ENCODE data around the gene CASK. TPM values are rescaled to one million over a fixed set of nuclear protein-coding genes. Genes with fewer than 3 reads are reported as not detected.

CASK gene
- polyA plus RNA-seq, 1 donor from 2014 or later, result 58.3 TPM

DNA sequence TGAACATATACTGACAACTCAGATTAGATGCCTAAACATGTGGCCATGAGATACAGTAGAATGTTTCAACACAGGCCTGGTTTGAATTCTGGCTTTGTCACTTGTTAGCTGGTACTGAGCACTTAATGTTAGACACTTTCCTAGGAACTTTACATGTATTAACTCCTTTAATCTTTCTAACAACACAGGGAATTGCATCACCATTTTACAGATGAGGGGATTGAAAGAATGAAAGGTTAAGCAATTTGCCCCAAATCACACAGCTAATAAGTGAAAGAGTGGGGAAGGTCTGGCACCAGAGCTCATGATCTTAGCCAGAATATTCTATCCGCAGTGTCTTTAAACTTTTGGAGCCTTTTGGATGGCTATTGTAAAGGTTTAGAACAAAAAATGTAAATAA lies 380.3 kb downstream of the CASK start:
- Histone ChIP-seq H4K20me1 (ENCODE audit: insufficient read depth) (no peaks in the 10 kb centered on the region), H3K4me2 (ENCODE audit: low read length) (no peak overlapping the region), H3K9me3 (ENCODE audit: low read length) (no peaks in the 10 kb centered on the region), H3F3A (ENCODE audit: insufficient read depth, low read length, poor library complexity, severe bottlenecking) (no peaks in the 10 kb centered on the region), H3K36me3 (ENCODE audit: insufficient read depth, low read length) (no peaks in the 10 kb centered on the region), H3K27ac (ENCODE audit: low read length) (no peak overlapping the region), H3K27me3 (ENCODE audit: insufficient read depth, low read depth, low read length) (no peaks in the 10 kb centered on the region), H3K9ac (ENCODE audit: low read length) (no peak overlapping the region), H3K9me2 (ENCODE audit: insufficient read depth, low read length) (no peaks in the 10 kb centered on the region), H2AFZ (ENCODE audit: low read depth, low read length) (no peak overlapping the region), H3K4me3 (ENCODE audit: low read length) (no peak overlapping the region), H3K79me2 (replicated peaks; ENCODE audit: insufficient read depth, low read length) (no peaks in the 10 kb centered on the region)
- TF ChIP-seq RAD21 (conservative IDR thresholded peaks at IDR 0.05) (no peak), EP300 (conservative IDR thresholded peaks at IDR 0.05; ENCODE audit: poor library complexity, severe bottlenecking) (no peak), TAF1 (IDR thresholded peaks at IDR 0.05; ENCODE audit: low read depth) (no peak)

DNA sequence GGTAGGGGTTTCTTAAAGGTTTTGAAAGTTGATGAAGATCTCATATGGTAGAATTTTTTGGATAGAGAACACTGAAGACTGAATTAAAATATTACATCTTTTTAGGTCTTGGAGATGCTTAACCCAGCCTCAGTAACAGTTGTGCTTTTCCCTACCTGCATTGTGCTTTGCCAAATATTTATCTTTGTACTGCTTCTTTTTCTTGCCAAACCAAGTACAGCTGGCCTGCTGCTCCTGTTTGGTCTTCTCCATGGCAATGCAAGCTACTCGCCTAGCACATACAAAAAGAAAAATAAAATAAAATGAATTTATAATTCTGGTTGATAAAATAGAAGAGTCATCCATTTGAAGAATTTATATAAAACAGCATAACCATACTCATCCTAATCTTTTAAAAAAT lies 380.8 kb downstream of the CASK start:
- no peak overlapping the region for H3K4me2 ChIP-seq (ENCODE audit: low read length)
- no peak overlapping the region for H3K9ac ChIP-seq (ENCODE audit: low read length)
- H3K4me3 ChIP-seq (ENCODE audit: low read length), result no peak overlapping the region
- no peaks in the 10 kb centered on the region for H3K9me3 ChIP-seq (ENCODE audit: low read length)
- no peak overlapping the region for H2AFZ ChIP-seq (ENCODE audit: low read depth, low read length)
- H4K20me1 ChIP-seq (ENCODE audit: insufficient read depth), result no peaks in the 10 kb centered on the region
- TF ChIP-seq SMC3 (conservative IDR thresholded peaks at IDR 0.05; ENCODE audit: poor library complexity), result no peak
- TF ChIP-seq RAD21 (conservative IDR thresholded peaks at IDR 0.05), result no peak
- no peak for TF ChIP-seq EP300 (conservative IDR thresholded peaks at IDR 0.05; ENCODE audit: poor library complexity, severe bottlenecking)
- no peak for TF ChIP-seq TAF1 (IDR thresholded peaks at IDR 0.05; ENCODE audit: low read depth)
- TF ChIP-seq EZH2 (IDR thresholded peaks at IDR 0.05; ENCODE audit: borderline replicate concordance, insufficient read depth, low read length, poor library complexity, severe bottlenecking), result no peak
- TF ChIP-seq POLR2AphosphoS5 (IDR thresholded peaks at IDR 0.05), result no peak
- TF ChIP-seq, protein P1, sequence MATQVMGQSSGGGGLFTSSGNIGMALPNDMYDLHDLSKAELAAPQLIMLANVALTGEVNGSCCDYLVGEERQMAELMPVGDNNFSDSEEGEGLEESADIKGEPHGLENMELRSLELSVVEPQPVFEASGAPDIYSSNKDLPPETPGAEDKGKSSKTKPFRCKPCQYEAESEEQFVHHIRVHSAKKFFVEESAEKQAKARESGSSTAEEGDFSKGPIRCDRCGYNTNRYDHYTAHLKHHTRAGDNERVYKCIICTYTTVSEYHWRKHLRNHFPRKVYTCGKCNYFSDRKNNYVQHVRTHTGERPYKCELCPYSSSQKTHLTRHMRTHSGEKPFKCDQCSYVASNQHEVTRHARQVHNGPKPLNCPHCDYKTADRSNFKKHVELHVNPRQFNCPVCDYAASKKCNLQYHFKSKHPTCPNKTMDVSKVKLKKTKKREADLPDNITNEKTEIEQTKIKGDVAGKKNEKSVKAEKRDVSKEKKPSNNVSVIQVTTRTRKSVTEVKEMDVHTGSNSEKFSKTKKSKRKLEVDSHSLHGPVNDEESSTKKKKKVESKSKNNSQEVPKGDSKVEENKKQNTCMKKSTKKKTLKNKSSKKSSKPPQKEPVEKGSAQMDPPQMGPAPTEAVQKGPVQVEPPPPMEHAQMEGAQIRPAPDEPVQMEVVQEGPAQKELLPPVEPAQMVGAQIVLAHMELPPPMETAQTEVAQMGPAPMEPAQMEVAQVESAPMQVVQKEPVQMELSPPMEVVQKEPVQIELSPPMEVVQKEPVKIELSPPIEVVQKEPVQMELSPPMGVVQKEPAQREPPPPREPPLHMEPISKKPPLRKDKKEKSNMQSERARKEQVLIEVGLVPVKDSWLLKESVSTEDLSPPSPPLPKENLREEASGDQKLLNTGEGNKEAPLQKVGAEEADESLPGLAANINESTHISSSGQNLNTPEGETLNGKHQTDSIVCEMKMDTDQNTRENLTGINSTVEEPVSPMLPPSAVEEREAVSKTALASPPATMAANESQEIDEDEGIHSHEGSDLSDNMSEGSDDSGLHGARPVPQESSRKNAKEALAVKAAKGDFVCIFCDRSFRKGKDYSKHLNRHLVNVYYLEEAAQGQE (IDR thresholded peaks at IDR 0.05; ENCODE audit: borderline replicate concordance), result no peak
- TF ChIP-seq, protein P2, sequence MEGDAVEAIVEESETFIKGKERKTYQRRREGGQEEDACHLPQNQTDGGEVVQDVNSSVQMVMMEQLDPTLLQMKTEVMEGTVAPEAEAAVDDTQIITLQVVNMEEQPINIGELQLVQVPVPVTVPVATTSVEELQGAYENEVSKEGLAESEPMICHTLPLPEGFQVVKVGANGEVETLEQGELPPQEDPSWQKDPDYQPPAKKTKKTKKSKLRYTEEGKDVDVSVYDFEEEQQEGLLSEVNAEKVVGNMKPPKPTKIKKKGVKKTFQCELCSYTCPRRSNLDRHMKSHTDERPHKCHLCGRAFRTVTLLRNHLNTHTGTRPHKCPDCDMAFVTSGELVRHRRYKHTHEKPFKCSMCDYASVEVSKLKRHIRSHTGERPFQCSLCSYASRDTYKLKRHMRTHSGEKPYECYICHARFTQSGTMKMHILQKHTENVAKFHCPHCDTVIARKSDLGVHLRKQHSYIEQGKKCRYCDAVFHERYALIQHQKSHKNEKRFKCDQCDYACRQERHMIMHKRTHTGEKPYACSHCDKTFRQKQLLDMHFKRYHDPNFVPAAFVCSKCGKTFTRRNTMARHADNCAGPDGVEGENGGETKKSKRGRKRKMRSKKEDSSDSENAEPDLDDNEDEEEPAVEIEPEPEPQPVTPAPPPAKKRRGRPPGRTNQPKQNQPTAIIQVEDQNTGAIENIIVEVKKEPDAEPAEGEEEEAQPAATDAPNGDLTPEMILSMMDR (IDR thresholded peaks at IDR 0.05; ENCODE audit: poor library complexity, severe bottlenecking), result no peak
- no peak for TF ChIP-seq MXI1 (conservative IDR thresholded peaks at IDR 0.05; ENCODE audit: poor library complexity, severe bottlenecking)
- H3K79me2 ChIP-seq (replicated peaks; ENCODE audit: insufficient read depth, low read length), result no peaks in the 10 kb centered on the region
- no peaks in the 10 kb centered on the region for H3F3A ChIP-seq (ENCODE audit: insufficient read depth, low read length, poor library complexity, severe bottlenecking)
- no peaks in the 10 kb centered on the region for H3K36me3 ChIP-seq (ENCODE audit: insufficient read depth, low read length)
- no peaks in the 10 kb centered on the region for H3K9me2 ChIP-seq (ENCODE audit: insufficient read depth, low read length)
- no peaks in the 10 kb centered on the region for H3K27me3 ChIP-seq (ENCODE audit: insufficient read depth, low read depth, low read length)
- no peak overlapping the region for H3K27ac ChIP-seq (ENCODE audit: low read length)

DNA sequence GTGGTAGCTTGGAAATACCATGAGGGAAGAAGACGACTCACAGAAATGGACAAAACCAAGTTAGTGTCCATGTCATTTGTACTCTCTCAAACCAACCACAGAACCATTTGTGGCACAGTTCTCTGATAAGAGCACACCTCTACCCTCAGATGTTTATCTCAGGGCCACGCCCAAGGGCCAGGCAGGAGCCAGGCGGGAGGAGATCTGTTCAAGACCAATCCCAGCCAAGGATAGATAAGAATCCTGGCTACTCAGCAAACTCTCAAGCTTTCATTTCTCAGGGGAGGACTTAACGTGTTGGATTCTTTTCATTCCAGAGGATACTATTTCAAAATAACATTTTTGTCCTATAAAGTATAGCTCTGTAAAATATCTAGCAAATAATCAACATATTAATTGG lies 381.2 kb downstream of the CASK start:
- Histone ChIP-seq H3K36me3 (ENCODE audit: insufficient read depth, low read length) (no peaks in the 10 kb centered on the region), H4K20me1 (ENCODE audit: insufficient read depth) (no peaks in the 10 kb centered on the region), H3F3A (ENCODE audit: insufficient read depth, low read length, poor library complexity, severe bottlenecking) (no peaks in the 10 kb centered on the region), H2AFZ (ENCODE audit: low read depth, low read length) (no peak overlapping the region), H3K4me3 (ENCODE audit: low read length) (no peak overlapping the region), H3K79me2 (replicated peaks; ENCODE audit: insufficient read depth, low read length) (no peaks in the 10 kb centered on the region), H3K9ac (ENCODE audit: low read length) (no peak overlapping the region), H3K9me2 (ENCODE audit: insufficient read depth, low read length) (no peaks in the 10 kb centered on the region), H3K9me3 (ENCODE audit: low read length) (no peaks in the 10 kb centered on the region), H3K4me2 (ENCODE audit: low read length) (no peak overlapping the region), H3K27ac (ENCODE audit: low read length) (no peak overlapping the region), H3K27me3 (ENCODE audit: insufficient read depth, low read depth, low read length) (no peaks in the 10 kb centered on the region)
- TF ChIP-seq RAD21 (conservative IDR thresholded peaks at IDR 0.05) (no peak), SMC3 (conservative IDR thresholded peaks at IDR 0.05; ENCODE audit: poor library complexity) (no peak), TAF1 (IDR thresholded peaks at IDR 0.05; ENCODE audit: low read depth) (no peak), POLR2AphosphoS5 (IDR thresholded peaks at IDR 0.05) (no peak), EZH2 (IDR thresholded peaks at IDR 0.05; ENCODE audit: borderline replicate concordance, insufficient read depth, low read length, poor library complexity, severe bottlenecking) (no peak), MXI1 (conservative IDR thresholded peaks at IDR 0.05; ENCODE audit: poor library complexity, severe bottlenecking) (no peak), EP300 (conservative IDR thresholded peaks at IDR 0.05; ENCODE audit: poor library complexity, severe bottlenecking) (no peak)
- TF ChIP-seq, protein P2 (IDR thresholded peaks at IDR 0.05; ENCODE audit: poor library complexity, severe bottlenecking), result no peak
- TF ChIP-seq, protein P1 (IDR thresholded peaks at IDR 0.05; ENCODE audit: borderline replicate concordance), result no peak
